CD4-positive, alpha-beta T cell treated with Interleukin-21 for 1 hour (primary cell): ENCODE data around the gene HAGH.

Source experiments
- DNase-seq: peaks from one replicate; pipeline ENCODE4 v3.0.0-alpha.2; 2020

HAGH gene

GRCh38 chr16:1772908-1773702 lies 53.5 kb downstream of the HAGH start, which contains the start of gene MRPS34:
MRPS34 (minus strand) TSS chr16:1773134; CDS start chr16:1773119, 15 bp downstream.
- DNase-seq: peak; percentile 86

GRCh38 chr16:1772362-1772907 lies 54.2 kb downstream of the HAGH start, which contains the start of gene EME2:
EME2 (plus strand) TSS chr16:1772810; CDS start chr16:1773228, 418 bp downstream.
- DNase-seq: peak; percentile 37

GRCh38 chr16:1771864-1772361 lies 54.7 kb downstream of the HAGH start:
- DNase-seq: no peak

- DNase-seq: peak; percentile 76
These were observed 55.3 kb downstream of the HAGH start, which contains the start of gene NME3 for GRCh38 chr16:1771188-1771863. NME3 (minus strand) TSS chr16:1771543; CDS start chr16:1771534, 9 bp downstream.

DNA sequence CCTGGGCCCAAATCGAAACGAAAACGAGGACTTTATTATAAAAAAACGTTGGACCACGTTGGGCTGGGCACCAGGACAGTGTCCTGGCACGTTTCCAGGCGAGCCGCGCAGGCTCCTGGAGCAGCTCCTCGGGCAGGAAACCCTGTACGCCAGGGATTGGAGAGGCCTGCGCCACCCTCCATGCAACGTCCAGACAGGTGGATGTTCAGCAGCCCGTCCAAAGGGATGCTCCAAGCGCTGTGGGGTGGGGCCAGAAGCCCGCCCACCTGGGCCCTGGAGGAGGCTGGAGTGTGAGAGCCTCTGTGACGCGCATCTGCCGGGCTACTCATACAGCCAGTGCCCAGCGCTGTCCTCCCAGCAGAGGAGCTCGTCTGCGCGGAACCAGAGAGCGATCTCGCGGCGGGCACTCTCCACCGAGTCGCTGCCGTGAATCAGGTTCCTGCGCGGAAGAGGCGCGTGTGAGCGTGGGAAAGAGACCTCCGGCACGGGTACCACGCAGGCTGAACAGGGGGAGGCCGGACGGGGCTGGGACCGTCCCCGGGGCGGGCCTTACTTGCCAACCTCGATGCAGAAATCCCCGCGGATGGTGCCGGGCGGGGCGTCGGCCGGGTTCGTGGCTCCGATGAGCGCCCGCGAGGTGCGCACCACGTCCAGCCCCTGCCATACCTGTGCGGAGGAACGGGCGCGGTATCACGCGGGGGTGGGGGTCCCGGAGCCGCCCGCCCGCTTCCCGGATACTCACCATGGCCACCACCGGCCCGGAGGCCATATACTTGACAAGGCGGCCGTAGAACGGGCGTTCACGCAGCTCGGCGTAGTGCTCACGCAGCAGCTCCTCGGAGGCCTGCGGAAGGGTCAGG lies 56.1 kb downstream of the HAGH start:
- peak; percentile 63 for DNase-seq

- no peak for DNase-seq
These were observed 57.0 kb downstream of the HAGH start for GRCh38 chr16:1769402-1770300.

- DNase-seq: no peak
These were observed 57.7 kb downstream of the HAGH start for GRCh38 chr16:1768767-1769401.

DNA sequence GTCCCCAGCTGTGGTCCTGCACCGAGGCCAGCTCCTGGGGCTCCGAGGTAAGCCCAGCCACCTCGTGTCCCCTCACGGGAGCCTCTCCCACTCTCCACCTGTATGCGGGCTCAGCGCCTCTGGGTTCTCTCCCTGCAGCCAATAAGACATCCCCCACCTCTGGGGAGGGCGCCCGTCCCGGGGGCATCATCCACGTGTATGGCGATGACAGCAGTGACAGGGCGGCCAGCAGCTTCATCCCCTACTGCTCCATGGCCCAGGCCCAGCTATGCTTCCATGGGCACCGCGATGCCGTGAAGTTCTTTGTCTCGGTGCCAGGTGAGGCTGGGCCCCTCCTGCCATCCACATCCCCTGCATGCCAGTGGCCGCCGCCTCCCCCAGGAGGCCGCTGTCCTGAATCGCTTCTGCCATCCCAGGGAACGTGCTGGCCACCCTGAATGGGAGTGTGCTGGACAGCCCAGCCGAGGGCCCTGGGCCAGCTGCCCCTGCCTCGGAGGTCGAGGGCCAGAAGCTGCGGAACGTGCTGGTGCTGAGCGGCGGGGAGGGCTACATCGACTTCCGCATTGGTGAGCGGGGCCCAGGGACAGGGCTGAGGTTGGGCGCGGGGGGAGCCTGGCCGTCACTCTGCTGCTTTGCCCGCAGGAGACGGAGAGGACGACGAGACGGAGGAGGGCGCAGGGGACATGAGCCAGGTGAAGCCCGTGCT lies 58.4 kb downstream of the HAGH start:
- DNase-seq: no peak

GRCh38 chr16:1767116-1767994 lies 59.3 kb downstream of the HAGH start:
- no peak for DNase-seq

DNA sequence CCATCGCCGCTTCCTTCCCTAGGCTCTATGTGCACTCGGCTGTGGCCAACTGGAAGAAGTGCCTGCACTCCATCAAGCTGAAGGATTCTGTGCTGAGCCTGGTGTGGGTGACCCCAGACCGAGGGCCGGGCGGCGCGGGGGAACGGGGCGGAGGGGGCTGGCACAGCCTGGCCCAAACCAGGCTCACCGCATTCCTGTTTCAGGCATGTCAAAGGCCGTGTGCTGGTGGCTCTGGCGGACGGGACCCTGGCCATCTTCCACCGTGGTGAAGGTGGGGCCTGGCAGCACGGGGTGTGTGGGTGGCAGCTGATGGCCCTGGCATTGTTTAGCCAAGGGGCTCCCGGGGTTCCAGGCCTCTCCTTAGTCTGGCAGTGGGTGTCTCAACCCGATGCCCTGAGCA lies 59.9 kb downstream of the HAGH start:
- DNase-seq: no peak

GRCh38 chr16:1766231-1766630 lies 60.4 kb downstream of the HAGH start:
- DNase-seq: no peak

DNA sequence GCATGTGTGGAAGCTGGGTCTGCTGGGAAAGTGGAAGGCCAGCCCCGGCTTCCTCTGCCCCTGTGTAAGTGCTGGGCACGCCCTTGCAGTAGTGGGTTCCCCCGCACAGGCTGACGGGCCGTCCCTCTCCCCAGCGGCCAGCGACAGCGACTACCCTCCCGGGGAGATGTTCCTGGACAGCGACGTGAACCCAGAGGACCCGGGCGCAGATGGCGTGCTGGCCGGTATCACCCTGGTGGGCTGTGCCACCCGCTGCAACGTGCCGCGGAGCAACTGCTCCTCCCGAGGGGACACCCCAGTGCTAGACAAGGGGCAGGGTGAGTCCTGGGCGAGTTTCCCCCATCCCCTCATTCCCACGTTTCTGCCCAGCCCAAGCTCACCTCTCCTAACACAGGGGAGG lies 60.8 kb downstream of the HAGH start:
- DNase-seq: no peak

DNA sequence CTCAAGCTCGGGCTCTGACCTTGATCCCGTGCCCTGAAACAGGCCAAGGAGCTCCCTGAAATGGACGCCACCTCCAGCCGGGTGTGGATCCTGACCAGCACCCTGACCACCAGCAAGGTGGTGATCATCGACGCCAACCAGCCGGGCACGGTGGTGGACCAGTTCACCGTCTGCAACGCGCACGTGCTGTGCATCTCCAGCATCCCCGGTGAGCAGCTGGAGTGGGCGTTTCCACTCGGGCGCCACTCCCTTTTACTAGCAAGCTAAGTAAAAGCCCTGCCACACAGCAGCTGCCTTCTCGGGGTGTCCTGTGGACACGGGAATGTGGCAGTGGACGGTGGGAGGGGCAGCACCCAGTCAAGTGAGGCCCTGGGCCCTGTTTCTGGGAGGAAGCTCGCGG lies 61.7 kb downstream of the HAGH start:
- DNase-seq: no peak

DNA sequence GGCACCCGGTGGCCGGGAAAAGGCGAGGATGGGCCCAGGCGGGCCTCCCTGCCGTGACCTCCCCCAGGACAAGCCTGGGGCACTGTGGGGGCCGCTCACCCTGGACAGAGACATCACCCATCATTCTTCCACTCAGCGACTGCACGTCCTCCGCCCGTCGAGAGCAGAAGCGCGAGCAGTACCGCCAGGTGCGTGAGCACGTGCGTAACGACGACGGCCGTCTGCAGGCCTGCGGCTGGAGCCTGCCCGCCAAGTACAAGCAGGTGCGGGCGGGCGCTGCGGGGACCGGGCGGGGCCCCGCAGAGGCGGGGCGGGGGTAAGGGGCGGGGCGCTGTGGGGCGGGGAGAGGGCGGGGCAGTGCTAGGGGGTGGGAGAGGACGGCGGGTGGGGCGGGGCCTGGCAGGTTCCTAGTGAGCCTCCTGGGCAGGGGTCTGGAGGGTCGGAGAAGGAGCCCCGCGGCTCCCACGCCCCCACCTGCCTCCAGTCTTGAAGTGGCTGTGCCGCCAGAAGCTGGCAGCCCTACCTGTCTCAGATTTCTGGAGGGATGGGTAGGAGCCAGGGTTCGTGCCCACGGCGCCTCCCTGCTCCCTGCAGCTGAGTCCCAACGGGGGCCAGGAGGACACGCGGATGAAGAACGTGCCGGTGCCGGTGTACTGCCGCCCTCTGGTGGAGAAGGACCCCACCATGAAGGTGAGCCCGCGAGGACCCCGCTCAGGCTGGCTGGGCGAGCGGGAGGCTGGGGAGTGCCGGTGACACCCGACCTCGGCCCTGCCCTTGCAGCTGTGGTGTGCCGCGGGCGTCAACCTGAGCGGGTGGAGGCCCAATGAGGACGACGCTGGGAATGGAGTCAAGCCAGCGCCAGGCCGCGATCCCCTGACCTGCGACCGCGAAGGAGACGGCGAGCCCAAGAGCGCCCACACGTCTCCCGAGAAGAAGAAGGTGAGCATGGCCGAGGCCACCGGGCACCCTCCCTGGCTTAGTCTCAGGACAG lies 62.8 kb downstream of the HAGH start:
- DNase-seq: peak; percentile 8

DNA sequence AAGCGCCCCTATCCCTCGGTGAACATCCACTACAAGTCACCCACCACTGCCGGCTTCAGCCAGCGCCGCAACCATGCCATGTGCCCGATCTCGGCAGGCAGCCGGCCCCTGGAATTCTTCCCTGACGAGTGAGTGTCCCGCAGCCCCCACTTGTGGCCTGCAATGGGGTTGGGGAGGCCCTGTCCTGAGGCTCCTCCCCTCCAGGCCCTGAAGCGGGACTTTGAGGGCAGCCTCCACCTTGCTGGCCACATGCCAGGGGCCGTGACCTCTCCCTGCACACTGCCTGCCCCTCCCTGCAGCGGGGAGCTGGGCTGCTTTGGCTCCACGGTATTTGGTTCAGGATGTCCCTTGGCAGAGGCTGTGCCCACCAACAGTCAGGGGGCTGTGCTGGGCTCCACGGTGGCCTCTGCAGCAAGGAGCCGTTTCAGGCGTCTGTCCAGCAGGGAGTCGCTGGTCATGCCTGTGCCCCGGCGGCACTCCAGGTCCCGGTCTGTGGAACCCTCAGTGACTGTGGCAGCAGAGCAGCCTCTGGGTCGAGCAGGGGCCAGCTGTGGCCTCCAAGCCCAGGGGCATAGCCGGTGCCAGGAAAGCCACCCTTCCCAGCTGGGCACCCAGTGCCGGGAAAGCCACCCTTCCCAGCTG lies 63.6 kb downstream of the HAGH start:
- no peak for DNase-seq

GRCh38 chr16:1762196-1762878 lies 64.3 kb downstream of the HAGH start:
- DNase-seq: no peak

DNA sequence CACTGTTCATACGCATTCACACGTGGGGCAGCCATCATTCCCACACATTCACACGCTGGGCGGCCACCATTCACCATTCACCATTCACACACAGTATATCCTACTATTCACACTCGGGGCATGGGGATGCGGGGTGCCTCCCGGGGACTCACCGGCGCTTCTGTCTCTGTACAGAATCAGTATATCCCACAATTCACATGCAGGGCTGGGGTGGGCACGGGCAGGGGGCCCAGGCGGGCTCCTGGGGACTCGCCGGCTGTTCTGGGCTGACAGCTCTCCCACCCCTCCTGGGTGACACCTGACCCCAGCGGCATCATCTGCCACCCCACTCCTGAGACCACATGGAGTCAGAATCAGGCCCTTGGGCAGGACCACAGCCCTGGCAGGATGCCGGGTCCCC lies 64.9 kb downstream of the HAGH start:
- no peak for DNase-seq
